ENCODE data around the gene TNFRSF1B. TPM values are rescaled to one million over a fixed set of nuclear protein-coding genes. Genes with fewer than 3 reads are reported as not detected.

Gene TNFRSF1B
- total and polyA plus RNA-seq, 2 experiments from 2014 or later, result 0.91 to 4.1 TPM

DNA sequence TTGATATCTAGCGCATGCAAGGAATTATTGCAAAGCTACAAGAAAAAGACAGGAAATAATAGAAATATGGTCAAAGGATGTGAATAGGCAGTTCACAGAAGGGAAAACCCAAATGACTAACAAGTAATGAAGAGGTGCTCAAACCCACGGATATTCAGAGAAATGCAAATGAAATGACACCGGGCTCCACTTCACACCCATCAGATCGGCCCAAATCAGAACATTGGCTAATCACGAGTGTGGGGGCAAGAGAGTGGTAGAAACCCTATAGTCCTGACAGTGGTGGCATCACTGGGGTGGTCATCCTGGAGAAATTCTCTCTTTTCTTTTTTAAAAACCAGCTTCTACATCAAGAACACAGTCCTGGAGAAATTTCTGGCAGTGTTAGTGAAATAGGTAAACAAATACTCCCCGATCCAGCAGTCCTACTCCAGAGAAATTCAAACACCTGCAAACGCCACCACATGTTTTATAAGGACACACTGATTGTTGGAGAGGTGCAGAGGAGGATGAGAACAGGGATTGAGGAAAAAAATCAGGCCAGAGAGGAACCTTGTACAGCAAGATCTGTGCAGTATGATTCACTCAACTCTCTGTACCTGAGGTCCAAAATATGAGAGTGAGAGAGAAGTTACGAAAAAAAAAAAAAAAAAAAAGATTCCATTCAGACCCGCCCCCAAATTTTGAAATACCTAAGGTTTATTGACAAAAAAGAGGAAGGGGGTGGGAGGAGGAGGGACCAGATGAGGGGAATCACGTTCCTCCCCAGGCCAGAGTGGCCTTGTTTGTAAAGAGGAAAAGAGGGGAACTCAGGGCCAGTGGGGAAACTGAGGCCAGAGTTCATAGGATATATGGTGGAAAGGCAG, 9.2 kb upstream of the TNFRSF1B start:
- Histone ChIP-seq H4K20me1 (replicated peaks; ENCODE audit: insufficient read depth) (no peaks in the 10 kb centered on the region), H2AFZ (peak overlapping the region; percentile 88; the same call in 1 of the 2 replicates)

More for the DNA sequence above, 9.2 kb upstream of the TNFRSF1B start:
- TF ChIP-seq ZNF114 (CRISPR knock-in tag; IDR thresholded peaks at IDR 0.05) (no peak), ETS1 (IDR thresholded peaks at IDR 0.05) (no peak), POLR2AphosphoS5 (IDR thresholded peaks at IDR 0.05; ENCODE audit: low read depth) (no peak), EZH2phosphoT487 (IDR thresholded peaks at IDR 0.05; ENCODE audit: unreplicated experiment) (no peak), CREB1 (CRISPR knock-in tag; IDR thresholded peaks at IDR 0.05; ENCODE audit: low read depth) (no peak), EZH2 (IDR thresholded peaks at IDR 0.05; ENCODE audit: low read depth, unreplicated experiment) (no peak), CTCF (conservative IDR thresholded peaks at IDR 0.05; ENCODE audit: low read depth in 2 of 2) (no peak), JUNB (IDR thresholded peaks at IDR 0.05; ENCODE audit: unreplicated experiment) (no peak), STAT1 (IDR thresholded peaks at IDR 0.05; ENCODE audit: unreplicated experiment) (no peak)
- TF ChIP-seq, protein P1, sequence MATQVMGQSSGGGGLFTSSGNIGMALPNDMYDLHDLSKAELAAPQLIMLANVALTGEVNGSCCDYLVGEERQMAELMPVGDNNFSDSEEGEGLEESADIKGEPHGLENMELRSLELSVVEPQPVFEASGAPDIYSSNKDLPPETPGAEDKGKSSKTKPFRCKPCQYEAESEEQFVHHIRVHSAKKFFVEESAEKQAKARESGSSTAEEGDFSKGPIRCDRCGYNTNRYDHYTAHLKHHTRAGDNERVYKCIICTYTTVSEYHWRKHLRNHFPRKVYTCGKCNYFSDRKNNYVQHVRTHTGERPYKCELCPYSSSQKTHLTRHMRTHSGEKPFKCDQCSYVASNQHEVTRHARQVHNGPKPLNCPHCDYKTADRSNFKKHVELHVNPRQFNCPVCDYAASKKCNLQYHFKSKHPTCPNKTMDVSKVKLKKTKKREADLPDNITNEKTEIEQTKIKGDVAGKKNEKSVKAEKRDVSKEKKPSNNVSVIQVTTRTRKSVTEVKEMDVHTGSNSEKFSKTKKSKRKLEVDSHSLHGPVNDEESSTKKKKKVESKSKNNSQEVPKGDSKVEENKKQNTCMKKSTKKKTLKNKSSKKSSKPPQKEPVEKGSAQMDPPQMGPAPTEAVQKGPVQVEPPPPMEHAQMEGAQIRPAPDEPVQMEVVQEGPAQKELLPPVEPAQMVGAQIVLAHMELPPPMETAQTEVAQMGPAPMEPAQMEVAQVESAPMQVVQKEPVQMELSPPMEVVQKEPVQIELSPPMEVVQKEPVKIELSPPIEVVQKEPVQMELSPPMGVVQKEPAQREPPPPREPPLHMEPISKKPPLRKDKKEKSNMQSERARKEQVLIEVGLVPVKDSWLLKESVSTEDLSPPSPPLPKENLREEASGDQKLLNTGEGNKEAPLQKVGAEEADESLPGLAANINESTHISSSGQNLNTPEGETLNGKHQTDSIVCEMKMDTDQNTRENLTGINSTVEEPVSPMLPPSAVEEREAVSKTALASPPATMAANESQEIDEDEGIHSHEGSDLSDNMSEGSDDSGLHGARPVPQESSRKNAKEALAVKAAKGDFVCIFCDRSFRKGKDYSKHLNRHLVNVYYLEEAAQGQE (IDR thresholded peaks at IDR 0.05; ENCODE audit: unreplicated experiment), result no peak
- Mint-ChIP-seq H3K9me3 (no peaks in the 10 kb centered on the region), H3K27me3 (ENCODE audit: insufficient read depth, low read depth, poor library complexity) (peaks cover 2% of the 10 kb centered on the region), H3K27ac (no peak overlapping the region), H3K4me1 (peaks cover 20% of the 10 kb centered on the region), H3K4me3 (no peak overlapping the region), H3K36me3 (ENCODE audit: low read depth) (no peaks in the 10 kb centered on the region)
- Histone ChIP-seq H3K4me1 (ENCODE audit: insufficient read depth) (peaks cover 18% of the 10 kb centered on the region), H3K36me3 (ENCODE audit: insufficient read depth) (no peaks in the 10 kb centered on the region), H3K4me2 (peak overlapping the region; percentile 64), H3F3A (replicated peaks; ENCODE audit: low read depth) (no peaks in the 10 kb centered on the region), H3K4me3 (no peak overlapping the region), H3K27ac (ENCODE audit: low read depth) (no peak overlapping the region), H3K27me3 (ENCODE audit: insufficient read depth) (no peaks in the 10 kb centered on the region), H3K79me2 (replicated peaks; ENCODE audit: insufficient read depth) (no peaks in the 10 kb centered on the region), H3K9me2 (ENCODE audit: insufficient read depth) (no peaks in the 10 kb centered on the region)
- DNase-seq (ENCODE audit: low spot score) (no peak), ATAC-seq (no peak)

Data from GM23338 (cell line).